GM12873 (cell line): ENCODE data around the gene ERC1.

Experiments
- CTCF ChIP-seq: IDR thresholded peaks from 2 replicates; pipeline ENCODE4 v1.5.1; 2012; ENCODE audit warnings: low read depth, mild to moderate bottlenecking, moderate library complexity, low read length, control low read depth; ENCODE audit not compliant: insufficient read depth; ENCODE audit errors: missing control alignments

The ERC1 gene

GRCh38 chr12:1083889-1084262 is 92.9 kb downstream of the ERC1 start:
- TF ChIP-seq CTCF: no peak

GRCh38 chr12:1091350-1091749 is 100.3 kb downstream of the ERC1 start:
- TF ChIP-seq CTCF: no peak

- peak; percentile 72 for TF ChIP-seq CTCF
Observed at GRCh38 chr12:1093166-1093751, 102.2 kb downstream of the ERC1 start.

- no peak for TF ChIP-seq CTCF
Observed at GRCh38 chr12:1094714-1095113, 103.7 kb downstream of the ERC1 start.

GRCh38 chr12:1099158-1099557 is 108.1 kb downstream of the ERC1 start:
- no peak for TF ChIP-seq CTCF

GRCh38 chr12:1102115-1102514 is 111.1 kb downstream of the ERC1 start:
- no peak for TF ChIP-seq CTCF

GRCh38 chr12:1102791-1103450 is 111.9 kb downstream of the ERC1 start:
- no peak for TF ChIP-seq CTCF
